Aorta (tissue), 5 donors: ENCODE measurements around the gene ZNF423. TPM values are rescaled to one million over a fixed set of nuclear protein-coding genes. Genes with fewer than 3 reads are reported as not detected.
"Not testable (repeated sequence)": the region's sequence is repeated elsewhere in the genome, so short reads cannot be mapped to it uniquely, and the experiment has no call there.

Source experiments
- ATAC-seq: fragments of 200-7000 bp; cut with Tn5 transposase; one replicate; pipeline ENCODE4 v1.9.1; 2022; ENCODE audit warnings: moderate library complexity; ENCODE audit not compliant: low FRiP score
- DNase-seq, 2 donors: peaks; one replicate each; pipeline ENCODE4 v3.0.0-alpha.2; 2020
- H3K27ac ChIP-seq, 2 donors: one replicate each; pipeline ENCODE4 v1.5.1; 2013; ENCODE audit warnings: low read length in 2 of 2, mild to moderate bottlenecking in 2 of 2, moderate library complexity in 2 of 2, control low read depth in 1 of 2, inconsistent platforms in 1 of 2, low read depth in 1 of 2
- H3K27me3 ChIP-seq, 2 donors: one replicate each; pipeline ENCODE4 v1.6.1; 2013; ENCODE audit warnings: control low read depth in 1 of 2, low read length in 1 of 2, mild to moderate bottlenecking in 1 of 2, moderate library complexity in 1 of 2; ENCODE audit not compliant: insufficient read depth in 2 of 2, control insufficient read depth in 1 of 2
- H3K36me3 ChIP-seq, 2 donors: one replicate each; pipeline ENCODE4 v1.6.1; 2013; ENCODE audit warnings: control low read depth in 1 of 2, low read length in 1 of 2, mild to moderate bottlenecking in 1 of 2; ENCODE audit not compliant: insufficient read depth in 2 of 2, control insufficient read depth in 1 of 2
- H3K4me1 ChIP-seq, 2 donors: one replicate each; pipeline ENCODE4 v1.6.1; 2013; ENCODE audit warnings: low read length in 2 of 2, control low read depth in 1 of 2, mild to moderate bottlenecking in 1 of 2, moderate library complexity in 1 of 2; ENCODE audit not compliant: insufficient read depth in 2 of 2, control insufficient read depth in 1 of 2
- H3K4me3 ChIP-seq, 2 donors: one replicate each; pipeline ENCODE4 v1.5.1; 2013; ENCODE audit warnings: low read length in 2 of 2, control low read depth in 1 of 2, mild to moderate bottlenecking in 1 of 2
- H3K9me3 ChIP-seq: one replicate; pipeline ENCODE4 v1.6.1; 2013; ENCODE audit warnings: mild to moderate bottlenecking, low read length; ENCODE audit not compliant: control insufficient read depth
- WGBS, 2 donors: extraction: QIAGEN DNeasy Blood & Tissue Kit; methylation state at CpG; one replicate each; pipeline ENCODE4 v1.1.7; 2013; 5-methylcytosine and 5-hydroxymethylcytosine counted together
- intact Hi-C, 2 donors: fragments of 100-400 bp; cut with DNase I; formaldehyde crosslinking; loops; one replicate each; pipeline versions ENCODE4 v1.14.2 to v1.15.0; 2022
- polyA plus RNA-seq, 2 donors: library from polyadenylated mRNA; stranded (reverse); fragments of 200-250 nt; gene quantifications; one replicate each; pipeline ENCODE4 v1.2.3, GENCODE V29; 2013
- total RNA-seq, 2 donors: library from RNA; stranded (reverse); fragmentation: NEBNext Ultra II Directional; extraction: Animal tissue kit (Norgen Biotek cat#: 25700); gene quantifications; one replicate each; pipeline ENCODE4 v1.2.1, GENCODE V29; 2021
- donor health status: healthy with polysubstance abuse.
- donor health status: Bipolar disorder and iron deficiency.
- donor health status: DM: no; HTN: no; CAD: no.
- donor health status: DM: no; HTN: no; CAD: no.
- donor health status: DM: yes; HTN: yes; CAD: no.

Gene ZNF423
- total and polyA plus RNA-seq, 4 donors = 3.1 to 43.1 (median 10.0) TPM

- Histone ChIP-seq H3K27ac (no peak overlapping the region), H3K36me3 (no peaks in the 10 kb centered on the region), H3K4me3 (peak overlapping the region in 1 of 2 donors; percentile 9), H3K4me1 (no peaks in the 10 kb centered on the region), H3K27me3 (no peaks in the 10 kb centered on the region), H3K9me3 (no peaks in the 10 kb centered on the region)
- ATAC-seq (no peak), DNase-seq (no peak)
- intact Hi-C loops = loop anchor here (1.0 to 10.0 kb wide), 5 partner anchors 261 to 469 kb away; no protein-coding TSS in a partner anchor
- 19% methylated on average over 41 to 45 of the region's 45 CpGs for WGBS, 2 donors
Measured at GRCh38 chr16:49875806-49876715, 20.1 kb upstream of the ZNF423 start.

DNA sequence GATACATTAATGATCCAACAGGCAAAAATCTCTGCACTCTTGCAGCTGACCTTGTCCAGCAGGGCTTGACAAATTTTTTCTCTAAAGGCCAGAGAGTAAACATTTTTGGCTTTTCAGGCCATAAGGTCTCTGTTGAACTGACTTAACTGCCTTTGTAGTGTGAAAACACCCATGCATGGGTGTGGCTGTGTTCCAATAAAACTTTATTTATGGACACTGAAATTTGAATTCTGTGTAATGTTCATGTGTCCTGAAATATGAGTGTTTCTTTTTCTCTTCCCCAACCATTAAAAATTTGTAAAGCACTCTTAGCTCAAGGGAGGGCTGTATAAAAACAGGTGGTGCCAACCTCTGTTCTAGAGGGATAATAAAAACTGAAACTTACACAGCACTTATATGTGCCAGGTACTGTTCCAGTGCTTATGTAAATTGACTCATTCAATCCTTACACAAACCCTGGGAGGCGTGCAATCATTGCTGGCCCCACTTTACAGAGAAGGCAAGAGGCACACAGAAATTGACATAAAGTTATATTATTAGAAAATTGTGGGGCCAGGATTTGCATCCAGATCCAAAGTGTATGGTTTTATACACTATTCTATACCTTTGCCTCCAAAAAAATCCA, 18.8 kb upstream of the ZNF423 start:
- H3K27ac ChIP-seq = no peak overlapping the region
- no peaks in the 10 kb centered on the region for H3K27me3 ChIP-seq
- no peaks in the 10 kb centered on the region for H3K4me1 ChIP-seq
- 95 to 99% methylated on average over 1 of the region's 1 CpG for WGBS, 2 donors
- no peak for ATAC-seq
- H3K4me3 ChIP-seq = no peak overlapping the region
- DNase-seq = no peak
- no peaks in the 10 kb centered on the region for H3K36me3 ChIP-seq
- H3K9me3 ChIP-seq = no peaks in the 10 kb centered on the region
- intact Hi-C loops = loop anchor here (5.0 to 10.0 kb wide), 3 partner anchors 260 to 467 kb away; no protein-coding TSS in a partner anchor

- H3K27me3 ChIP-seq, H3K36me3 ChIP-seq, H3K4me3 ChIP-seq, DNase-seq, H3K27ac ChIP-seq, ATAC-seq, H3K9me3 ChIP-seq, H3K4me1 ChIP-seq: not testable (repeated sequence)
- intact Hi-C loops = loop anchor here in 1 of 2 donors (10.0 kb wide), 1 partner anchor 257 kb away; no protein-coding TSS in a partner anchor
- 98 to 100% methylated on average over 5 of the region's 5 CpGs for WGBS, 2 donors
Measured at GRCh38 chr16:49871824-49872223, 15.9 kb upstream of the ZNF423 start.

DNA sequence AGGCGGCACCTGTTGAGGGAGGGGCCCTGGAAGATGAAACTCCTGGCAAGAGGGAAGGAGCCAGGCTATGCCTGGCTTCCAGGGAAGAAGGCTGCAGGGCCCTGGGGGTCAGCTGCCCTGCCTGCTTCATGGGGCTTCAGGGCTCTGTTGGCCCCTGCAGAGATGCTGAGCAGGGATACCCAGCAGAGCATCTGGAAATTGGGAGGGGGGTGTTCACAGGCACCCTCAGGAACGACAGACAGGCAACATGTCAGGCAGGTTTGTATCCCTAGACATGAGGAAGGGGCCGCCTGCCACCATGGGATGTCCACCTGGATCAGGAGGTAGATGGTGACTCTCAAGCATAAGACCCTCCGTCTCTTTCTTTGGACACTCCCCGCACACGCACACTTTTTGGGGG, 13.8 kb upstream of the ZNF423 start:
- ATAC-seq (peak; percentile 6), DNase-seq (no peak)
- H3K27ac ChIP-seq = no peak overlapping the region
- 89 to 92% methylated on average over 6 of the region's 6 CpGs for WGBS, 2 donors
- intact Hi-C loops = loop anchor here in 1 of 2 donors (10.0 kb wide), 1 partner anchor 255 kb away; no protein-coding TSS in a partner anchor
- no peaks in the 10 kb centered on the region for H3K9me3 ChIP-seq
- no peaks in the 10 kb centered on the region for H3K4me1 ChIP-seq
- no peaks in the 10 kb centered on the region for H3K36me3 ChIP-seq
- H3K27me3 ChIP-seq = no peaks in the 10 kb centered on the region
- H3K4me3 ChIP-seq = no peak overlapping the region

GRCh38 chr16:49867796-49868668, 12.1 kb upstream of the ZNF423 start:
- intact Hi-C loops = no loop called here
- H3K4me3 ChIP-seq = no peak overlapping the region
- no peaks in the 10 kb centered on the region for H3K36me3 ChIP-seq
- H3K27me3 ChIP-seq = no peaks in the 10 kb centered on the region
- DNase-seq (no peak), ATAC-seq (no peak)
- H3K27ac ChIP-seq = no peak overlapping the region
- H3K4me1 ChIP-seq = no peaks in the 10 kb centered on the region
- 91 to 95% methylated on average over 38 of the region's 38 CpGs for WGBS, 2 donors
- no peaks in the 10 kb centered on the region for H3K9me3 ChIP-seq

- H3K9me3 ChIP-seq = no peaks in the 10 kb centered on the region
- no peak for ATAC-seq
- H3K36me3 ChIP-seq = no peaks in the 10 kb centered on the region
- no peak overlapping the region for H3K4me3 ChIP-seq
- WGBS, 2 donors = 98 to 100% methylated on average over 2 of the region's 2 CpGs
- DNase-seq = no peak
- H3K27ac ChIP-seq = no peak overlapping the region
- H3K4me1 ChIP-seq = no peaks in the 10 kb centered on the region
- no peaks in the 10 kb centered on the region for H3K27me3 ChIP-seq
- intact Hi-C loops = no loop called here
Measured at GRCh38 chr16:49867234-49867633, 11.3 kb upstream of the ZNF423 start.

- Histone ChIP-seq H3K36me3 (no peaks in the 10 kb centered on the region), H3K4me1 (no peaks in the 10 kb centered on the region), H3K9me3 (no peaks in the 10 kb centered on the region), H3K4me3 (no peak overlapping the region), H3K27ac (no peak overlapping the region), H3K27me3 (no peaks in the 10 kb centered on the region)
- intact Hi-C loops = no loop called here
- 32 to 38% methylated on average over 14 of the region's 14 CpGs for WGBS, 2 donors
- DNase-seq (no peak), ATAC-seq (no peak)
Measured at GRCh38 chr16:49866595-49867071, 10.7 kb upstream of the ZNF423 start.

GRCh38 chr16:49862694-49863093, 6.8 kb upstream of the ZNF423 start:
- DNase-seq = no peak
- no peak overlapping the region for H3K27ac ChIP-seq
- intact Hi-C loops = loop anchor here in 1 of 2 donors (5.0 kb wide), 2 partner anchors 35 to 375 kb away; no protein-coding TSS in a partner anchor
- WGBS, 2 donors = 66 to 72% methylated on average over 4 of the region's 4 CpGs
- H3K9me3 ChIP-seq = no peaks in the 10 kb centered on the region
- H3K4me3 ChIP-seq = no peak overlapping the region
- H3K36me3 ChIP-seq = no peaks in the 10 kb centered on the region
- no peaks in the 10 kb centered on the region for H3K27me3 ChIP-seq
- no peaks in the 10 kb centered on the region for H3K4me1 ChIP-seq
- ATAC-seq = no peak
